NCI-H526 treated with DMSO at 0.1 percent for 48 hours (cell line): ENCODE results near the gene PPP1R3E.

Experiments used
- DNase-seq: peaks from one replicate; lab custom pipeline; 2025; lab: John Stamatoyannopoulos, UW

PPP1R3E gene

DNA sequence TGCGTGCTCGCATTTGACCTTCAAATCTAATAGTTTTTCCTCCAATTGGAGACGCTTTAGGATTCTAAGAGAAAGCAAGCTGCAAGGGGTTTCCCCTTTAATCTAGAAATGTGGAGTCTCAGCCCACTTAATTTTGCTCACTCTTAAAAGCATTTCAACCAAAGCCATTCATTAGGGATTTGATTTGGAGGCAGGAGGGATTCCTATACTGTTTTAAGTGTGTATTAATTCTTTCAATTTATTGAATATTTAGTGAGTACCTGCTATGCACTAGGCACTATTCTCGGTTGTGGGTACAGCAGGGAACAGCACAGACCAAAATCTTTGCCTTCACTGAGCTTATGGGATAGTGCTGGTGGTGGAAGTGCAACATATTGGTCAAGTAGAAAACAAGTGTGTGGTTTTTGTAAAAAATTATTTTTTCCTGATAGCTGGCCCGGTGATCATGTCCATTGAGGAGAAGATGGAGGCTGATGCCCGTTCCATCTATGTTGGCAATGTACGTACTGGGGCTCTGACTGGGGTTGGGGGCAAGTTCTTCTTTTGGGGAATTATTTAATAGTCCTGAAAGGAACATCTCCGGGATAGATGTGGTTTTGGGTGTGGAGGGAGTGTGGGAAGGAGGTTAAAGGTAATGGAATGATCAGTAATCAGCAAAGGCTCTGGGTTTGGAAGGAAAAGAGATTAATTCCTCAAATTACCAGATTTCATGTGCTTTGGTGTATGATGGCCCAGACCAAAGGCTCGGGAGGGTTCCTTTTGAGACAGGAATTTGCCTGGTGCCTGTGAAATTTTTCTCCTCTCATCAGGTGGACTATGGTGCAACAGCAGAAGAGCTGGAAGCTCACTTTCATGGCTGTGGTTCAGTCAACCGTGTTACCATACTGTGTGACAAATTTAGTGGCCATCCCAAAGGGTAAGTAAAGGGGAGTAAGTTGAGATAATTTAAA, 20.2 kb upstream of the PPP1R3E start:
- no peak for DNase-seq

DNA sequence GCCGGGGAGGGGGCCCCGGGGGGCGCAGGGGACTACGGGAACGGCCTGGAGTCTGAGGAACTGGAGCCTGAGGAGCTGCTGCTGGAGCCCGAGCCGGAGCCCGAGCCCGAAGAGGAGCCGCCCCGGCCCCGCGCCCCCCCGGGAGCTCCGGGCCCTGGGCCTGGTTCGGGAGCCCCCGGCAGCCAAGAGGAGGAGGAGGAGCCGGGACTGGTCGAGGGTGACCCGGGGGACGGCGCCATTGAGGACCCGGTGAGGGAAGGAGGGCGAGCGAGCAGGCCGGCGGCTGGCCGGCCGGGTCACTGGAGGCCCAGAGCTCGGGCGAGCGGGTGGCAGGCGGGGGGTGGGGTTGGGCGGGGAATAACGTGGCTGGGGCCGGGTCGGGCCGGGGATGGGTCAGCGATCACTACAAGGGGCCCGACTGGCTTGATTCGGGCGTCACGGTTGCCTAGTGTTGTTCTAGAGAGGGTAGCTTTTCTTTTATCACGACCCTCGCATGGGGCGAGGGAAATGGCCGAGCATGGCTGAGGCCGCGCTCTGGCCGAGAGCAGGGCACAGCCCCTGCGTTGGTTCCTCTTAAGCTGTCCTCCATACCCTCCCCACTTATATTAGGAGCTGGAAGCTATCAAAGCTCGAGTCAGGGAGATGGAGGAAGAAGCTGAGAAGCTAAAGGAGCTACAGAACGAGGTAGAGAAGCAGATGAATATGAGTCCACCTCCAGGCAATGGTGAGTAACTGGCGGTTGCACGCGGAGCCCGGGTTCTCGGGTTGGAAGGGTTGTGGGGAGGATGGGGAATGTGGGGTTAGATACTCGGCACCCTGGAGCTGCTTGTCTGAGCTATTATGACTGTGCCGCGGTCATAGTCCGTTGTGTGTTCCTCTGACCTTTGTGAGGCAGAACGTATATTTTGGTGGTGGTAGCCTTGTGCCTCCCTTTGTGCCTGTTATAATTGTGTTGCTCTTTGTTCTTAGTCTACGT, 19.2 kb upstream of the PPP1R3E start:
- no peak for DNase-seq

DNA sequence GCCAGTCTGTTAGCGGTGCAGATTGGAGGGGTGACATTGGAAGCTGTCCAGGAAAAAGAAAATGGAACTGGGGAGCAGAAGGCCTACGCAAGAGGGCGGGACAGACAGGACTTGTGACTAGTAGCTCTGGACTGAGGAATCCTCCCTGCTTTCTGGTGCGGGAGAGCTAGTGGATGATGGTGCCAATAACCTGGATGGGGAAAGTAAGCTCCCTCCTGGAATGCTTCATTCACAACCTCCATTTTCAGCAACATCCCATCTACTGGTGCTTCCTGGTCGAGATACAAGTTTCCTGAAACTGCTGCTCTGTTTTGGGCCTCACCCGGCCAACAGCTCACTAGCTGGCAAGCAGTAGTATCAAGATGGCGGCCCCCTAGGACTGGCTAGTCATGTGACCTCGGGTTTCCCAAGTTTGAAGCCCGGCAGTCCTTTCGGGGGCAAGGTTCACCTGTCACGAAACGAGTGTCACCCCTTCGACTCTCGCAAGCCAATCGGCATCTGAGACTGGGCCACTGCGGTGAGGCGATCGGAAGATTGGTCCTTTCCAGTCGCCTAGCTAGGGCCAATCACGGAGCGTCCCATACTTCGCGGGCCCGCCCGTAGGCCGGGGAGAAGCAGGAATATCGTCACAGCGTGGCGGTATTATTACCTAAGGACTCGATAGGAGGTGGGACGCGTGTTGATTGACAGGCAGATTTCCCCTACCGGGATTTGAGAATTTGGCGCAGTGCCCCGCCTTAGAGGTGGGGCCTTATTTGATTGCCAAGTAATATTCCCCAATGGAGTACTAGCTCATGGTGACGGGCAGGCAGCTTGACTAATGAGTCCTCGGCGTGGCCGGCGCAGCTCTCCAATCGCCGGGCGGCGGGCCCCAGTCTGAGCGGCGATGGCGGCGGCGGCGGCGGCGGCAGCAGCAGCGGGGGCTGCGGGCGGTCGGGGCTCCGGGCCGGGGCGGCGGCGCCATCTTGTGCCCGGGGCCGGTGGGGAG, 18.2 kb upstream of the PPP1R3E start, which contains the start of gene PABPN1:
Gene PABPN1 (plus strand): TSS at position 874 of the 988 bp plus-strand sequence. CDS start 13 bp downstream, at position 887.
- peak; percentile 99 for DNase-seq

DNA sequence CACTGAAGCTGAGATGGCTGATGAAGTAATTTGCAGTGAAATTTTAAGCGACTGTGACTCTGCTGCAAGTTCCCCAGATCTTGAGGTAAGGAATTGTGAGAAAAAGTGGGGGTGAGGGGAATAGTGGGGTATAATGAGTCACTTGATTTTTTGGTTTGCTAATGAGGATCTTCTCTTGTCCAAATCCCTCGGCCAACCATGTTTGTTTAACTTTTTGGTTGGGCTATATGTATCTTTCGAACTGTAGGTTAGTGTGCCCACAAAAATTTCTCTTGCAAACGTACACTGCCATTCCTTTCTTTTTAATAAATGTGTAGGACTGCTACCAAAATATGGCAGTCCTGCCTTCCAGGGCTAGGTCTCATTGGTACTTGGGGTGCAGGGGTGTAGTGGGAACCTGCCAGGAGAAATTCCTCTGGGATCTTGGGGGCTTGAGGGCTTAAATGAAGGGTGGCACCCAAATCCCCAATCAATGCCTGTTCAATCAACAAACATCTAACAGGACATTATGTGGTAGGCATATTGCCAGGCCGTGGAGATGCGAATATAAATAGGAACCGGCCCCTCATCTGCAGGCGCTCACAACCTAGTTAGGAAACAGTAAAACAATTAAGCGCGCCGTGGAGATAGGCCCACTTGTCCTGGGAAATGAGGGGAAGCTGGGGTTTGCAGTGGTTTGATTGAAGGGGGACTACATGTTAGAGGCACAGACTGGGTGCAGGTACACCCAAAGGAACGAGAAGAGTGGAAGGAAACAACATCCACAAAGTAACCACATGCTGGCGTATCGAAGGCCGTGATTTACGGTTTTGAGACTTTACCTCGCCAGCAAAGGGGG, 17.3 kb upstream of the PPP1R3E start:
- no peak for DNase-seq

DNA sequence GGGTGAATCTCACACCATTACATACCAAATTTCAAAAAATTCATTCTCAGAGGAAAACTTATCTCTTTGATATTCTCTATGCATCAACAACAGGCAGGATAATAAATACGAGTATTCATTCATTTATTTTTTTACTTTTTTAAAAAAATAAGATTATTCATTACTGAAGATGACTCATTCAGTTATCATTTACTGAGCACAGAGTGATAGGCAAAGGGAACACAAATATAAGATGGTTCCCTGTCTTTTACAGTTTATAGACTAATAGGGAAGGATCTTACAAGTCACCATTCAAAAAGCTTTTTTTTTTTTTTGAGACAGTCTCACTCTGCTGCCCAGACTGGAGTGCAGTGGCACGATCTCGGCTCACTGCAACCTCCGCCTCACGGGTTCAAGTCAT, 13.6 kb upstream of the PPP1R3E start:
- DNase-seq: no peak

DNA sequence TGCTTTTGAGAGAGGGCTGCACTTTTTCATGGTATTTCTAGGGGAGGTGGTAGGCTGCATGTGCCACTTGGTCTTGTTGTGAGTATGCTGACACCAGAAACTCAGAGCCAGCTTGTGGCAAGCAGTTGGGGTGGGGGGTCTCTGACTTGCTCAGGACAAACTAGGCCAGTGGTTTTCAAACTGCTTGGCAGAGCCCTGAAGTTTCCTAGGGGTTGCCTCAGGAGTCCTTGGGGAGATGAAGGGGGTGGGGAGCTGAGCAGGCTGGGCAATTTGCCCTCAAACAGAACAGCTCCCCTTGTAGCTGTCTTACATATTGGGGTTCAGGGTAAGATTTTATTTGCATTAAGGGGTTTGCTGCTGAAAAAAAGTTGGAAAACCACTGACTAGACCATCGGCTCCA, 7.9 kb upstream of the PPP1R3E start:
- DNase-seq: no peak

DNA sequence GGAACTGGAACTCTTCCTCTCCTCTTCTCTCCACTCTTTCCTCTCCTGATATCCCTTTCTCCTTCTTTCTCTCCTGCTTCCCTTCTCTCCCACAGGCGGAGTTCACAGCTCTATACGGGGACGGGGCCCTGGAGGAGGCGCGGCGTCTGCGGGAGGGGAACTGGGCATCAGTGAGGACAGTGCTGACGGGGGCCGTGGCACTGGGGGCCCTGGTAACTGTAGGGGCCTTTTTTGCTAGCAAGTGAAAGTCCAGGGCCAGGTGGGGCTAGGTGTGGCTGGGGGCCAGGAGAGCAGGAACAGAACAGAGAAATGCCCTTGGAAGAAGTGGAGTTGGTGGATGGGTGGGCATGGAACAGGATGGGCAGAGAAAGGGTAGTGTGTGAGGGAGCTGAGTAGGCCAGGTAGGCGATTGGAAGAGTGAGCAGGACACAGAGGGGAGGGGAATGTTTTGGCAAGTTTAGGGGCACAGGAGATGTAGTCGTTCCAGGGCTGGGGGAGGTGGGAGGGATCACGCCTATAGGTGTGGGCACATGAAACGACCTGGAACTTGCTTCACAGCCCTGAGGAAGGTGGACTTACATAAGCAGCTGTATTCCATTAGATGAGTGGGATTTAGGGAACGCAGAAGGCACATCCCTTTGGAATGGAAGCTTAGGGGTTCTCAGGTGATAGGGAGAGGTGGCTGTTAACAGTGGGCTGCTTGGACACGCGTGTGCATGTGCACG, 6.2 kb upstream of the PPP1R3E start:
- DNase-seq: no peak

DNA sequence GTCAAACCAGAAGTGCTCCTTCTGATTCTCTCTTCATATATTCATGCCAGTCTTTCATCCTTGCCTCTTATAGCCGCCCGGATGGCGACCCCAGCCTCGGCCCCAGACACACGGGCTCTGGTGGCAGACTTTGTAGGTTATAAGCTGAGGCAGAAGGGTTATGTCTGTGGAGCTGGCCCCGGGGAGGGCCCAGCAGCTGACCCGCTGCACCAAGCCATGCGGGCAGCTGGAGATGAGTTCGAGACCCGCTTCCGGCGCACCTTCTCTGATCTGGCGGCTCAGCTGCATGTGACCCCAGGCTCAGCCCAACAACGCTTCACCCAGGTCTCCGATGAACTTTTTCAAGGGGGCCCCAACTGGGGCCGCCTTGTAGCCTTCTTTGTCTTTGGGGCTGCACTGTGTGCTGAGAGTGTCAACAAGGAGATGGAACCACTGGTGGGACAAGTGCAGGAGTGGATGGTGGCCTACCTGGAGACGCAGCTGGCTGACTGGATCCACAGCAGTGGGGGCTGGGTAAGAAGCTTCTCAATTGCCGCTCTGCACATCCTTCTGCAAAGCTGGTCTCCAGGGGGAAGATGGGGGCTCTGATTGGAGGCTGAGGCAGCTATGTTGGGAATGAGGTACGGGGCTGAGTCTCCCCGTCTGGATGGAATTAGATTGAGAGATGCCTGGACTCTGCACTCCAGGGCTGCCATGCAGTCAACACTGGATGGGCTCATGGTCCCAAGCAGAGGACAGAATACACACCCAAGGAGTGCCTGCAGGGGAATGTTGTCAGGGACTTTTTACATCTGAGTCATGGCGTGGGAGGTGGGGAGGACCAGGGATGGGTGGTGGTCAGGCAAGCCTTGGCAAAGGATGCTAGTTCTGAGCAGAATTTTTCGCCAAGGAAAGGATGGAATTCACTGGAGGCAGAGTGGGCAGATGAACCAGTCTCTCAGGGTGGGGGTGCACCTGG, 5.3 kb upstream of the PPP1R3E start:
- DNase-seq: no peak

DNA sequence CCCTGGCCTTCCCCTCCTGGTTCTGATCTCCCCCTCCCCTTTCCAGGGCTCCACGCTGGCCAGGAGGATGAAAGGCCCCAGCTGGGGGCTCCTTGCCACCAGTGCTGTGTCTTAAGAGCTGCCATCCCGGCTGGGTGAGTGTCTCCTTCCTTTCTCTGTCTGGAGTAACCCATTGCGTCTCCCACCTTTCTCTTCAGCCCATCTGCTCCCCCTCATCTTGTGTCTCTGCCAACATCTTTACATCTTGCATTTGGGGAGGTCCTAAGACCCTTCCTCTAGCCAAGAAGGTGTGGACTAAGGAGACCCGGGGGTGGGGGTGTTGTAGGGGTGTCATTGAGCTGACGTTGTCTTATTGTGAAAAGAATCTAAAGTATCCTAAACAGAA, 4.5 kb upstream of the PPP1R3E start:
- no peak for DNase-seq

DNA sequence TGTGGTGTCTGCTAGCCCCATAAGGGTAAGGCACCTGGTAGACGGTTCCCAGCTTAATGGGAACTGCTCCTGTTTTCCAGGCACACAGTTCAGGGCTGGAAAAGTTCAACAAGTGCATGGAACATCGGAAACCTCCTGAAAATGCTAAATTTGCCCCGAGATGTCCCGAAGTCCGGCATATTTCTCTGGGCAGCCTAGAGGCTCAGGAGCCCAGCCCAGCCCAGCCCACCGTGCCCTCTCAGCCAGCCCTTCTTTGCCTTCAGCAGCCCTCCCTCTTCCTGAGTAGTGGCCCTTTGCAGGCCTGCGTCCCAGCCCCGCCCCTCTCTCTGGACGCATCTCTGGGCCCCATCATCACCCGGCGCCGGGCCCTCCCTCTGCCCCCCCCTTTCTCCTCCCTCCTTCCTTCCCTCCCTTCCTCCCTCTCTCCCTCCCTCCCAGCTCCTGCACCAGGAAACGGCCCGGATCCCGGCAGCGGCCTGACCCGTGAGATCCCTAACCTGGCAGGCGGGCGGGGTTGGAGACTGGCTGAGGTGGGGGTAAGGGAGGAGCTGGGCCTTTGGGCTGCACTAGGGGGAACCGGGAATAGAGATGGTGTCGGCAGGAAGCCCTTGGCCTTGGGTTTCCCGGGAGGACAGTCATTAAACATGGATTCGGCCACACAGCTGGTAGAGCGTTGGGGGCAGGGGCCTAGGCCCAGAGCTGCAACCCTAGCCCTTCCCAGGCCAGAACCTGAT, 3.9 kb upstream of the PPP1R3E start, which contains the start of gene BCL2L2:
Gene BCL2L2 (plus strand): TSS at position 422 of the 734 bp plus-strand sequence. CDS start 935 bp downstream, outside the sequence.
- peak; percentile 71 for DNase-seq

DNA sequence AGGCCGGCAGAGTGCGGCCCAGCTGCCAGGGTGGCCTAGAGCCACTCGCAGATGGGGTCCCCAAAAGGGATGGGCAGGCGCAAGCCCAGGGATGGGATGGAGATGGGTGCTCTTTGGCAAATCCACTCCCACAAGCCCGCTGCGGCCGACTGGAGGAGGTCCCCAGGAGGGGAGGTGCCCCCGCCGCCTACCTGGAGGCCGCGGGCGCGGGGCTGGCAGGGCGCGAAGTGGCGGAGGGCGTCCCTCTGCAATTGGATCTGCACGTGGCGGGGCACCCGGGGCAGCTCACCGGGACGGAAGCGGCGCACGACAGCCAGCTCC, 730 bp downstream of the PPP1R3E start:
- DNase-seq: no peak

DNA sequence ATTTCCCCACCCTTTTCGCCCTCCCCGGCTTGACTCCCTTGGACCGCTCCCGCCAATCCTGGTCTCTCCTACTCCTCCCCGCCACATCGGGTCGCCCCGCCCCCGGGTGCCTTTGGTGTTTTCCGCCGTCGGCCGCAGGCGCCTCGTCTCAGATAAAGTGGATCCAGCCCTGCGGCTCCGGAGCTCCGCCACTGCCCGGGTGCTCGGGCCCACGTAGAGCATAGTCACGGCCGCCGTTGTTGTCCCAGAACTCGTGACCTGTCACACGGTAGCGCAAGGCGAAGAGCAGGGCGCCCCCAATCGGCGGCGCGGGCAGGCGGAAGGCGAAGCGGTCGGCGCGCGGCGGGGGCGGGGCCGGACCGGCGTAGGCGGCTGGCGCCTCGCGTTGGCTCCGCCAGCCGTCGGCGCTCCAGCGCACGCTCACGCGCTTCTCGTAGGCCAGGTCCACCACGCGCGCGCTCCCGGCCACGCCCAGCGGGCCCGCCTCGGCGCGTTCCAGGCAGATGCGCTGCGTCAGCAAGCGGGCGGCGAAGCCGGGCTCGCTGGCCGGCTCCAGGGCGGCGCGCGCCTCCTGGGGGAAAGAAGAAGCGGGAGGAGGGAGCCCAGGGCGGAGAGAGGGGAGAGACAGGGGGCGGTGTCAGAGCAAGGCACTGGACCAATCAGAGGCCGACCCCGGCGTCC, 1.2 kb downstream of the PPP1R3E start:
- peak; percentile 99 for DNase-seq

DNA sequence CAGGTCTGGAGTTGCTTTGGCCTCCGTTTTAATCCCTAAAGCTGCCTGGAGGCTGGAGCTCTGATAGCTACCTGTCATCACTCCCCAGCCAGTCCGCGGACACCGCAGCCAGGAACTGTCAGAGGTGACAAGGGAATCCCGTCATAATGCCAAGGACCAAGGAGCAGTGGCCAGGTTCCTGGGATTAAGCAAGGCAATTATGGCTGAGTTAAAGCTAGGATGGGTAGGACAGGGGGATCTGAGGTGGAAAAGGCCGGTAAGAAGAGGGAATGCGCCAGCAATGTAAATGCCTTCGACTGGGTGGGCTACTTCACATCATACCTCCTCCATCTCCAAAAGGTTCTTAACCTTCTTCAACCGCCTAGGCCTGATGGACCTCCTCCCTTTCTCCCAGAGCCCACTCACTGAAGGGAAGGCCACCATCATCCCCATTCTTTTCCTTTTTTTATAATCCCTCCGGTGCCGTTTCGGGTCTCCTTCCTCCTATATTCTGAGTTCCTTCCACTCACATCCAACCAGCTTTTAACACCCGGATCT, 1.9 kb downstream of the PPP1R3E start:
- DNase-seq: peak; percentile 36

DNA sequence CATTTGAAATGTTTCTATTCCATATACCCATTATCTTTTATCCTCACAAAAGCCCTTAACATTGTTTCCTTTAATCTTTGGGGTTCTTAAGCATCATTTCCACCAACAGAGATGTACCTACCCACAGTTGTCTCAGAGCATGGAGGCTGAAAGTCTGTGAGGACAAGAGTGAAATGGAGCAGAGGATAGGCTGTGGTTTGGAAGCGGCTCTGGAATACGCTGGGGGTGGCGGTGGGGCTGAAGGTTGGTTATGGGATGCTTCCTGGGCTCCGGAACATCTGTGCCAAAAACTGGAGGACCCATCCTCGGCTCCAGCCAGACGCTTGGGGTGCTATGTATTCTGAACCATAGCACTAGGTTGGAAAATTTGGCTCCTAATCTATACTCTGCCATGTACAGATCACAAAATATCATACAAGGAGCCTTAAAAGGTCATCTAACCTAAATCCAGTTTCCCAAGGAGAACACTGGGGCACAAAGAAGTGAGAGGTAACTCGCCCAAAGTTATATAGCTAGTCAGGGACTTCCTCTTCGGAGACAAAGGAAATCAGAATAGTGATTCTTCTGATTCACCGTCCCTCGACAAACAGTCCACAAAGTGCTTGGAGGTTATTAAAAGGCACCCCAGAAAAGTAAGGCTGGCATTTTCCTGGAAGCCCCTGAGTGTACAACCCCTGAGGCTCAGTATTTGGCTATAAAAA, 2.5 kb downstream of the PPP1R3E start:
- DNase-seq: no peak

DNA sequence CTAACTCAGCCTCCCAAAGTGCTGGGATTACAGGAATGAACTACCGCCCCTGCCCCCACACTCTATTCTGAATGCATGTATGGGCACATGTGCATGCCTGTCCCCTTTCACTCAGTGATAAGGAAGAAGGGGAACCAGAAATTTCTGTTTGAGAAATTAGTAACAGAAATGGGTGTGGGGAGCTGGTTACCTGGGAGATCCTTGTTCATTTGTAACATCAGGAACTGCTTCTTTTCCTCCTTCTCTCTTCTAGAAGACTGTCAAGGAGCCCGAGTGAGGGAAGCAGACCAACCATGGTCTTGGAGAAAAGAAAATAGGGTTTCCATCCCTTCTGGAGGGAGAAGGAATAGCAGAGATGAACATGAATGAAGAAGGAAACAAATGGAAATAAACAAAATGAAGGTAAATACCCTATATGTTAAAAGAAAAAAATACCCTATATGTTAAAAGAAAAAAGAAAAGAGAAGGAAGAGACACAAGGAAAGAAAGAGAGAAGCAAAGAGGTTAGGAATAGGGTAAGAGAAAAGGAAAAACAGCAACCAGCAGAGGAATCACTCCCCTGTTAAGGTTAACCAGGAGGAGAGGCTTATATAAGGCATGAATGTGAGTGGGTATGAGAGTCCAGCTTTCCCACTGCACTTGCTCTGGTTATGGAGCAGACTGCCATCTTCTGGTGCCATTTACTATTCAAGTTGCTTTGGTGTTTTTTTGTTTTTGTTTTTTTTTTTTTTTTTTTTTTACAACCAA, 3.3 kb downstream of the PPP1R3E start:
- DNase-seq: no peak
